NCI-H82 treated with DMSO at 0.1 percent for 48 hours (cell line): Measurements from ENCODE around the gene TNS3.

Experiments
- DNase-seq: peaks from one replicate; lab custom pipeline; 2025; ENCODE audit not compliant: unreplicated experiment; lab: John Stamatoyannopoulos, UW

TNS3 gene

DNA sequence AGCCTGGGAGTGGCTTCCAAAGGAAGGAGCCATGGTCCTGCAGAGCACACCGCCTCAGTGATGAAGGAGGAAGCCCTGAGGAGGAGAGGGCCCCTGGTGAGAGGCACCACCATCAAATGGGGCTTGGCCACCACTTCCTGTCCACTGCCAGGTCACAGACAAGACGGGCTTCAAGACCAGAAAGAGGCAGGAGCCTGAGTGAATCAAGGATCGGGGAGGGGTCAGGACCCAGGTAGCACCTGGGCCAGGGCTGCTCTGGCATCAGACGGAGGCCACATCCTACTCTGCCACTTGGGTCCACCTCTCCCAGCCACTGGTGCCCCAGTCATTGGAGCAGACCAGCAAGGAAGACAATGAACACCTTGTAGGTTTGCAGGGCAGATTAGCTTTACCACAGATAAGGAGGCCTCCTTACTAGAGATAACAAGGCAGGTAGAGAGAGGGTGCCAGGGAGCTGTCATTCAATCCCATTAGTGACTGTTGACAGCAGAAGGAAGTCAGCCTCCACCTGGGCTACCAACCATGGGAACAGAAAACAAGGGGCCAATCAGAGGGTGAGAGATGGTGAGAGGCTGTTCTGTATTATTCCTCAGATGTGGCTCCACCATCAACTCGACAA lies 143.4 kb downstream of the TNS3 start:
- no peak for DNase-seq

- DNase-seq = no peak
Measured at GRCh38 chr7:47435889-47436312, 146.0 kb downstream of the TNS3 start.

DNA sequence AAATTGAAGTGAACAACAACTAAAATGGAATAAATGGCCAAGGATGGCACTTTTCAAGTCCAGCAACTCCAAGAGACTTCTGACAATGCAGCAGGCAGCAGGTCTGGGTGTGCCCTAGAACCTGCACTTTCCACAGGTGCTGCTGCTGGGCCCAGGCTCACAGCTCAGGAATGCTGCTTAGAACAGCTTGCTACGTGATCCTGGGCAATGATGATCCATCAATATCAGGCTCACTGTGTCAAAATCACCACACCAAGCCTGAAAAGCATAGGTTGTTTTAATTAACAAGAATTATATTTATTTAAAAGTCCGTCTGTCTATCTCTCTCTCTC lies 148.4 kb downstream of the TNS3 start:
- DNase-seq = no peak

DNA sequence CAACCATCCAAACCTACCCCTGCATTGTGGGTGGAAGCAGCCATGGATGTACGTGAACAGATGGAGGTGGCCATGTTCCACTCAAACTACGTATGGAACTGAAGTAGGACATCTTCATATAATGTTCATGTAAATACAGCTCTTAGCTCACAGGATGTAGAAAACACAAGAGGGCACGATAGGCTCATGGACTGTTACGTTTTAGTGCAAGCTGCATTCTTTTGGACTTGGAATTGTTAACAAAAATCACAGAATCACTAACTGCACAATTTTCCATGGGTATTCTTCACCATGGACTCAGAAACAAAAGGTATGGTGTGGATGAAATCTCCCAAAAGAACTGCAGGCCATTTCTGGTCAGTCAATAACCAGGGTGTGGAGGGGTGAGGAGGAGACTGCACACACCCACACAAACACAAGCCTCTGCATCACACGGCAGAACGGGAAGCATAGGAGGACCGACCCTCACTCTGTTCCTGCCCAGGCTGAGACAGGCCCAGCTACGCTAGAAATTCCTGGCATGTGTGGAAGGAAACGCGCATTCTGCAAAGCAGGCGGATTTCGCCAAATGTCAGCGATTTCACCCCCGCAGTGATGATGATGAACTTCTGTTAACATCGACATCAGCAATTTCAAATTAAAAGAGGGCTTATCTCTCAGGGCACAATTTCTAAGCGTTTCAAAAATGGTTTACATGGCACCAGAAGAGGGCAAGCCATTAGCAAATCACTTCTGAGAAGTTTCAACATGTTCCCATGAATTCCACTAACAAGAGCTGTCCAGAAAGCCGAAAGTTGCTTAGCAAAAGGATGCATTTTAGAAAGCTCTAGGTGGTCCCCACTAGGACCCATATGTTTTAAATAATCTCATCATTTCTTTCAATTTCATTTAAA lies 149.0 kb downstream of the TNS3 start:
- DNase-seq = no peak

DNA sequence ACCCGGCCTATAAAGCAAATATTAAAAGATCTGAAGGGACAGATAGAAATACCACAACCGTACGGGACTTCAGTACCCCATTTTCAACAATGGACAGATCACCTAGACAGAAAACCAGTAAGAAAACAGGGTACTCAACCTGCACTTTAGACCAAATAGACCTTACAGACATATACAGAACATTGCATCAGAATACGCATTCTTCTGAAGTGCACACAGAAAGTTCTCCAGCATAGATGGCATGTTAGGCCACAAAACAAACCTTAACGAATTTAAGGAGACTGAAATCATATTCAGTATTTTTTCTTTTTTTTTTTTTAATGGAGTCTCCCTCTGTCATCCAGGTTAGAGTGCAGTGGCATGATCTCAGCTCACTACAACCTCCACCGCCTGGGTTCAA lies 151.5 kb downstream of the TNS3 start:
- no peak for DNase-seq

- DNase-seq = no peak
Measured at GRCh38 chr7:47428768-47429472, 153.0 kb downstream of the TNS3 start.

DNA sequence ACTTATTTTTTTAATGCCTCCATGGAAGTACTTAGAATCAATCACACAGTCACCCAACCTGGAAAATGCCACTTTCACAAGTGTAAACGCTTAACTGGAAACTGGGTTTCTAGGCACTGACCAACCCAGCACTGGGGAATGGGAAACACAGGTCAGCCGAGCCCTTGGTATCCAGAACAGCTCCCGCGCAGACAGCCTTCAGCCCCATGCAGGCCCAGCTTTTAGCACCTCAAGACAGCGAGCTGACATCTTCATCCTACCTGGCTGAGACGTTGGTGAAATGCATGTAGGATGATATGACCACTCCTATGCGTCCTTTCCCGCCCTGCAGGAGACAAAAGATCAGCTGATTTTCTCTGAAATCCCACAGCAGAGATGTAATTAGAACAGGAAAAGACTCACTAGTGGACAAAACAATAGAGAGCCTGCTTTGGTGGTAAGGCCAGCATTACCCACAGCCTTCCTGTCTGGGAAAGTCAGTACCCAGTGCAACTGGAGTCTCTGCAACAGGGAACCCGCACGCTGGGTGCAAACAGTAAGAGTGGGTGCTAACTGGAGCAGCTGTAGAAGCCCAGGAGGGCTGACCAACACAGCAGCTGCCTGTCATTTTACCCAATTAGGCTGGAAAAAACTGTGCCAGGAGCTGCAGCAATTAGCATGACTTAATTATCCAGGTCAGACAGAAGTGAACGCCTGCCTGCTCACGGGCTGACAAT lies 153.7 kb downstream of the TNS3 start:
- no peak for DNase-seq

- no peak for DNase-seq
Measured at GRCh38 chr7:47427051-47427643, 154.8 kb downstream of the TNS3 start.

- DNase-seq = no peak
Measured at GRCh38 chr7:47424523-47424922, 157.4 kb downstream of the TNS3 start.

GRCh38 chr7:47423196-47423595 lies 158.7 kb downstream of the TNS3 start:
- DNase-seq = no peak

DNA sequence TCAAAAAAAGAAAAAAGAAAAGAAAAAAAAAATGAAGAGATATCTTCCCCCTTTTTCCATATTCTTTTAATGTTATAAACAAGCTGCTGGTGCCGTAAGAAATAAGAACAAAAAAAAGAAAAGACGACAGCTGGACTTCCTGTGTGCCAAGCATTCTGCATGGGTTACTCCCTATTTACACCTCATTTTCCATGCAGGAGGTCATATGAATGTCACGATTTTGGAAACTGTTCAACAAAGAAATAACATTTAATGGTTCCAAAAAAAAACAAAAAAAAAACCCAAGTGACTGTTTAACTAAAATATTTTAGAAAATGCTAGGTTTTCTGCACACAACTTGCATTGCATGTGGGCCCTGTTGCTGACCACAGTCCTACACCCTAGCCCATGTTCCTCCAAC lies 159.3 kb downstream of the TNS3 start:
- no peak for DNase-seq

GRCh38 chr7:47421456-47421855 lies 160.5 kb downstream of the TNS3 start:
- no peak for DNase-seq

- no peak for DNase-seq
Measured at GRCh38 chr7:47420122-47420780, 161.7 kb downstream of the TNS3 start.

DNA sequence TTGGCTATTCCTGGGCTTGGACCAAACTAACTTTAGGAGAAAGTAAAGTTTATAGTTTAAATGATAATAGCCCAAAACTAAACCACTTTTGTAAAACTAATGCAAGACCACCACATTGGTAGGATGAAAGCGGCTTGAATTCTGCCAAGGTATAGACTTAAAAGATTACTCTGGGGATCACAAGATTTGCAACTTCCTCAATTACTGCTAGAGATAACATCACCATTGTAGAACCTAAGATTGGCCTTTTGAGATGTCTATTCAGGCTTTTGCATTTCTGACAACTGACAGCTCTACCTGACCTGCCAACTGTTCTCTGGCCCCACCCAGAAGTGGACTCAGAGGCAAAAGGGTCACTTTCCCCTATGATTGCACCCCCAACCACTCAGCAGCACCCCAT lies 162.4 kb downstream of the TNS3 start:
- no peak for DNase-seq

GRCh38 chr7:47418601-47419309 lies 163.2 kb downstream of the TNS3 start:
- DNase-seq = no peak

DNA sequence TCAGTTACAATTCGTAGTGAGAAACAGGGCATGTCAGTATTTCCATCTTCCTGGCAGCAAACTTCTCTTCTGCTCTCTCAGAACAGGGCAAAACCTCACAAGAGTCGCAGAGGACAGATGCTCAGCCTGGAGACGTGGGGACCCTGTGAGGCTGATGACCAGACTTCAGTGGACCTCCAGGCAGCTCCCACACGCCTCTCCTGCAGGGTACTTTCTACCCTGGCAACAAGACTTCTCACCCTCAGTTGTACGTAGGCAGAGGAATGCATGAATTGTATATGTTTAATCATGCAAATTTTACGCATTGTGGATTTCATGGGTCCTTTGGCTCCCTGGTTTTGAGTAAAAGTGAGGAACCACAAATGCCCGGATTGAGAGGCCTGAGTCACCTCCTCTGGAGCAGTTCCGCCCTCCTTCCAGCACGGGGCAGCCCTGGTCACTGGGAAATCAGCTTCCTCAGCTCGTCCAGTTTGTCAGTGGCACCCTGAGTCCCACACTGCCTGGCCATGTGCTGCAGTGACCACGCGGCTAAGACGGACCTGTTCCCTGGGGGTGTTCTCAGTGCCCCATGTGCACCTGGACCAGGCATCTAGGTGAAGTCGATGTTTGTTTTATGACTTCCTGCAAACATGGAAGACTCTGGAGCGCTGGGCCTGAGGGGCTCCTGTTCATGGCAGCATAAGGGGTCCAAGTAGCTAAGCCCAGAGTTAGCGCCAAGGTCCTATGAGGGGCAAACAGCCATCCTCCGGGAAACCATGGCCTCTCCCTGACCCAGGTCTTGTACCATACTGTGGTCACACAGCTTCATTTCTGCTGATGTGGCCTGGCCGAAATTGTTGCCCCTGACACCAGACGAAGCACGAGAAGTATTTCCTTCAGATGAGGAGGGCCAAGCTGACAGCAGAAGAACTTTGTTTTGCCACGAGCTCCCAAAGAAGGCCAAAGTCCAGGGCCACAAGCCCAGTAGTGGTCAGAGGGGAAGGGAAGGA lies 165.1 kb downstream of the TNS3 start:
- DNase-seq = no peak

DNA sequence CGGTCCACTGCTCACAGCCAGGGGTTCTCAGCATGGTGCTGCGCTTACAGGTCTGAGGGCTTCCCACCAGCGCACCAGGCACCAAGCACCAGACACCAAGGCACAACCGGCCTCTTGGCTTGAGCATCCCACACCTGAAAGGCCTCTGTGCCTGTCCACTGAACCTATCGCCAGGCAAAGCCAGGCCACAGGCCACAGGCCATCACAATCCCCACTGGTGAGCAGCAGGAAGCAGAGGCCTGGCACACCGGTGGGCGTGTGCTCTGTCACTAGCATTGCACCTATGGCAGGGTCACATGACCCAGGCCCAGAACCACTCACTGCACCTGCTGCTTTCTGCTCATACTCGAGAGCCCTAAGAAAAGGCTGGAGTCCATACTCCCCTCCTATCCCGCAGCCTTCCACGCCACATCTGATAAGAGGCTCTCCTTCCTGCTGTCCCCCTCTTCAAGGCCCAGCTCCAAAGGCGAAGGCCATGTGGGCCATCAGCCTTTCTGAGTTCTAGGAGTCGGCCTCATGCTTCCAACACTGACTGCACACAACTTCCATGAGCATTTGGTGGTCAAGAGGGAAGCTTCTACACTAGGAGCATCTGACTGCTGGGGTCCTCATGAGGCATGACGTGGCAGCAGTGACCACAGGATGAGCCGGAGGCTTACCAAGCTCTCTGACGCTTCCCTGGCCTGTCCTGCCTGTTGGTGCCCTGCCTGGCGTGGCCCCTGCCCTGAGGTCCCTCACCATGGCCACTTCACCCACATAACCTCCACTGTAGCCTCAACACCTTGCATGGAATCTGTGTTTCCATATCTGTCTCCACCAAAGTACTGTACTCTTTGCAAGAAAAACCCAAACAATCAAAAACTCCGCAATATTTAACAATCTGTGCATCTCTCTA lies 166.3 kb downstream of the TNS3 start:
- DNase-seq = no peak
